Right lobe of liver (tissue), 4 donors: ENCODE measurements around the gene RIIAD1.

Source experiments
- POLR2A ChIP-seq: fragments of 450-650 bp; IDR thresholded peaks from one replicate; pipeline ENCODE4 v1.6.1; 2017; ENCODE audit warnings: antibody characterized with exemption, mild to moderate bottlenecking
- TF ChIP-seq, protein P1 (sequence below), 4 donors: fragments of 200-600 bp in 3 of 4; fragments of 450-650 bp in 1 of 4; IDR thresholded peaks; one replicate each; pipeline versions ENCODE4 v1.5.1 to v1.8.0; 2016 to 2022; ENCODE audit warnings: antibody characterized with exemption in 4 of 4, mild to moderate bottlenecking in 2 of 4
- donor health status: DM: no; HTN: no; CAD: no.
- donor health status: DM: no; HTN: no; CAD: no.
- donor health status: DM: no; HTN: yes; CAD: no.

DNA sequence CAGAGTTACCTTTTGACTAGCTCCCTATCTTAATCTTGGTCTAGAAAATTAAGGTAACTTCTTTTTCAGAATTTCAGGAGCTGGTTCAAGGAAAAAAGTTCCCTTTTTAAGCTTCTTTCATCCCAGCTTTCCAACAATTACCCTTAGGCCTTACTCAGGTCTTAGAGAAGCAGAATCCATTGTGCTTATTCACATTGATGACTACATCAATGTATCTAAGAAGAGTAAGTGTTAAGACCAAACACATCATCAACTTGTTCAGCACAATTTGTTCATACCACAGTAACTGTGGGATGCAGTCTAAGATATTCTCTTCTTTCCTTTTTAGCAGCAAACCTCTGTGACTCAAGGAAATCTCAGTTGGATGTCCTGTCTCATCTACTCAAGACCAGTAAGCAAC, 37.9 kb downstream of the RIIAD1 start:
- TF ChIP-seq, protein P1, sequence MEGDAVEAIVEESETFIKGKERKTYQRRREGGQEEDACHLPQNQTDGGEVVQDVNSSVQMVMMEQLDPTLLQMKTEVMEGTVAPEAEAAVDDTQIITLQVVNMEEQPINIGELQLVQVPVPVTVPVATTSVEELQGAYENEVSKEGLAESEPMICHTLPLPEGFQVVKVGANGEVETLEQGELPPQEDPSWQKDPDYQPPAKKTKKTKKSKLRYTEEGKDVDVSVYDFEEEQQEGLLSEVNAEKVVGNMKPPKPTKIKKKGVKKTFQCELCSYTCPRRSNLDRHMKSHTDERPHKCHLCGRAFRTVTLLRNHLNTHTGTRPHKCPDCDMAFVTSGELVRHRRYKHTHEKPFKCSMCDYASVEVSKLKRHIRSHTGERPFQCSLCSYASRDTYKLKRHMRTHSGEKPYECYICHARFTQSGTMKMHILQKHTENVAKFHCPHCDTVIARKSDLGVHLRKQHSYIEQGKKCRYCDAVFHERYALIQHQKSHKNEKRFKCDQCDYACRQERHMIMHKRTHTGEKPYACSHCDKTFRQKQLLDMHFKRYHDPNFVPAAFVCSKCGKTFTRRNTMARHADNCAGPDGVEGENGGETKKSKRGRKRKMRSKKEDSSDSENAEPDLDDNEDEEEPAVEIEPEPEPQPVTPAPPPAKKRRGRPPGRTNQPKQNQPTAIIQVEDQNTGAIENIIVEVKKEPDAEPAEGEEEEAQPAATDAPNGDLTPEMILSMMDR (IDR thresholded peaks at IDR 0.05): no peak
- TF ChIP-seq POLR2A: no peak
